NCI-H524 treated with DMSO at 0.1 percent for 48 hours (cell line): ENCODE data around the gene RPLP2.
A peak's percentile ranks its signal among the peaks of the same experiment; 100 is the strongest.

Experiments
- DNase-seq: peaks from one replicate; lab custom pipeline; 2025; lab: John Stamatoyannopoulos, UW

The RPLP2 gene

GRCh38 chr11:824292-824880 is 14.6 kb downstream of the RPLP2 start:
- peak; percentile 32 for DNase-seq

DNA sequence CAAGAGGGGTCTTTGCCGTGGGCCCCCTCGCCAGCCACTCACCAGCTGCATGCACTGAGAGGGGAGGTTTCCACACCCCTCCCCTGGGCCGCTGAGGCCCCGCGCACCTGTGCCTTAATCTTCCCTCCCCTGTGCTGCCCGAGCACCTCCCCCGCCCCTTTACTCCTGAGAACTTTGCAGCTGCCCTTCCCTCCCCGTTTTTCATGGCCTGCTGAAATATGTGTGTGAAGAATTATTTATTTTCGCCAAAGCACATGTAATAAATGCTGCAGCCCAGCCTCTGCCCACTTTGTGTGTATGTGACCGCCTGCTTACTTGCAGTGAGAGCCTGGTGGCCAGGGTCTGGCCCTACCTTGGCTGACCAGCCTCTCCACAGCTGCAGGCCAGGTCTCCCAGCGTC is 15.2 kb downstream of the RPLP2 start:
- DNase-seq, result no peak

DNA sequence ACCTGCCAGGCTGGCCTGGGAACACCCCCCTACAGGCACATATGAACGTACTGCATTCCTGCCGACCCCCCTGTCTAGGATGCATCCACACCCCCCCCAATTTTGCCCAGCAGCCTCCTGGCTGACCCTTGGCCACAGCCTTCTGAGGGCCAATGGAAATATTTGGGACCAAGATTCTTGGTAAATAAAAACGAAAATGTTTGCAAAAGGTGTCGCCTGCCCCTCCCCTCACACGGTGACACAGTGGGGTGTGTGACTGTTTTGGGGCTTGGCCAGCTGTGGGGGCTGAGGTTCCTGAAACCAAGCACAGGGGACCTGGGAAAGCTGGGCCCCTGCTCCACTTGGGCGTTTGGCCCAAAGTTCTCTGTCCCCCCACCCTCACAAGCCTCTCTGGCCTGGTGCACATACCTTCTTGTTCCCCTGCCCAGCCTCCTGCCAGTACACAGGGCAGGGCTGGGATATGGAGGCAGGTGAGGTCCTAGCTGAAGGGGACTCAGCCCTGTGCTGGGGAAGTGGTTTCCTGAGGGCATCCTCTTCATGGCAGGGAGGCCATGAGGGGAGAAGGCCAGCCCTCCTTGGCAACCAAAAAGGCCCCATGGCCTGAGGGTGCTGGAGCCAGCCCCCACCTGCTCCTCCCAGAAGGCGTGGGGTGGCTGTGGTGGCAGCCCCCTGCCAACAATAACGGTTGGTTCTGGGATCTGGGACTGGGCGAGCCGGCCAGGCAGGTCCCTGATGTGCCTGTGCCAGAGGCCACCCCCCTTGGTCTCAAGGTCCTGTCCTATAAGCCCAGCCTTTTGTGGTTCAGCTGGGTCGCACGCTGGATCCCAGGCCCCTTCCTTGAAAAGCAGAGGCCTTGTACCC is 15.8 kb downstream of the RPLP2 start:
- DNase-seq, result no peak

- no peak for DNase-seq
These were observed 16.5 kb downstream of the RPLP2 start for GRCh38 chr11:826227-826621.

DNA sequence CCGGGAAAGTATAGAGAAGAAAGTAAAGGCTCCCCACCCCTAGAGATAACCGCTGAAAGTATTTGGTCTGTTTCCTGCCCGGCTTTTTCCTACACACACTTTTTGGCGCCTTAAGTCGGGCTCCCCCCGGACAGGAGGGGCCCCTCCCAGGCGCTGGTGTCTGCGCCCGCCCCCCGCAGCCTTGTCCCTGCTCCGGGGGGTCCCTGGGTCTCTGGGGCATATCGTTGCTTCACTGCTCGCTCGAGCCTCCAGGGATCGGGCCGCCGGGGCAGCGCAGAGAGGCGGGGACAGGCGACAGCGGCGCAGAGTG is 17.0 kb downstream of the RPLP2 start:
- DNase-seq, result no peak

DNA sequence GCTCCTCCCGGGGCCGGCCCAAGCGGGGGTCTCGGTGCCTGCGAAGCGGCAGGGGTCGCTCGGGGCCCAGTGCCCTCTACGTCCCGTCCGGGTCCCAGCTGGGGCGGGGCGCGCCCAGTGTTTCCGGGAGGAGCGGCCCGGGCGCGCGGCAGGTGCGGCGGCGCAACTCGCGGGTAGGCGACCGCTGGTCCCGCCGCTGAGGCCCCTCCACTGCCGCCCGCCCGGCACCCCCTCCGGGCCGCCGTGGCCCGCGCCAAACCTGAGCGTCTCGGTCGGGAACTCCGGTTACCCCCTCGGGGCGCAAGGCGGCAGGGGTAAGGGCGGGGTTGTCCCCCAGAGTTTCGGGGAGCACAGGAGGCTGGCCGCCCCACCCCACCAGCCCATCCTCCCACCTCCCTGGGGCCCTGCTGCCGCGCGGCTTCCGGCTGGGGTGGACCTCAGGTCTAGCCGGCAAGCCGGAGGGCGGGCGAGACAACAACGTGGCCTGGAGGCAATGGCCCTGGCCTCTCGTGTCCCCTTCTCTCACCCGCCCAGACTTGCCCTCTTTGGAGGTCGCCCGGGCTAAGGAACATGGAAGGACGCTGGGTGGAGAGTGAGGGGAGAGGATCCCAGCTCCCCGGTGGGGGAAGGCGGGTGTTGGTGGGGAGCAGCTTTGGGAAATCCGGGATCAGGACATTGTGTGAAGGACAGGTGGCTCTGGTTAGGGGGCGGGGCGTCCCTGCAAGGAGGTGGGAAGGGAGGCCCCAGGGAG is 17.6 kb downstream of the RPLP2 start:
- DNase-seq, result no peak

- no peak for DNase-seq
These were observed 18.1 kb downstream of the RPLP2 start, which contains the start of gene CRACR2B for GRCh38 chr11:827897-828192. TSS of gene CRACR2B (plus strand) at chr11:827919. CDS start at chr11:828608, 689 bp downstream.

GRCh38 chr11:828506-829175 is 18.9 kb downstream of the RPLP2 start:
- no peak for DNase-seq

- DNase-seq, result no peak
These were observed 19.5 kb downstream of the RPLP2 start for GRCh38 chr11:829176-829846.

- no peak for DNase-seq
These were observed 20.1 kb downstream of the RPLP2 start for GRCh38 chr11:829847-830294.

DNA sequence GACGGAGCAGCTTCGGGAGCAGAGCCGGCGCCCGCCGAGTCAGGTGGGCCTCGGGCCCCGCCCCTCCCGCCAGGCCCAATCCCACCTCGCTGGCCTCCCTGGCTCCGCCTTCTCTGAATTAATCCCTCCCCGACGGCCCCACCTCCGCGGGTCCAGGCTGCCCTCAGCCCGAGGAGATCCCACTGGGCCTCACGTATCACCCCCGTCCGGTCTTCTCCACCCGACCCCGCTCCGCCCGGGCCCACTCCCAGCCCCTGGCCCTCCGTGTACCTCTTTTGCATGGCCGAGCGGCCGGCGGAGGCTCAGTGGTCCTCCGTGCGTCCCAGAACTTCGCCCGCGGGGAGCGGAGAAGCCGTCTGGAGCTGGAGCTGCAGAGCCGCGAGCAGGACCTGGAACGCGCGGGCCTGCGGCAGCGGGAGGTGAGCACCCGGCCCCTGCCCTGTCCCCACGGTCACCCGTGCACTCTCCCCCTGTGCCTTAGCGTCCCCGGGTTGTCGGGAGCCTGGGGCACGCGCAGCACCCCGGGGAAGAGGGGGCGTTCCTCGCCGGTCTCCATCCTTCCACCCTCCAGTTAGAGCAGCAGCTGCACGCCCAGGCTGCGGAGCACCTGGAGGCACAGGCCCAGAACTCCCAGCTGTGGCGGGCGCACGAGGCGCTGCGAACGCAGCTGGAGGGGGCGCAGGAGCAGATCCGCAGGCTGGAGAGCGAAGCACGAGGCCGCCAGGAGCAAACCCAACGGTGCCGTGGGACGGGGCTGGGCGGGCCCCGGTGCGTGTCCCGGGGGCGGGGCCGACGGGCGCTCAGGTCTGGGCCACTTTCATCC is 20.7 kb downstream of the RPLP2 start:
- no peak for DNase-seq

DNA sequence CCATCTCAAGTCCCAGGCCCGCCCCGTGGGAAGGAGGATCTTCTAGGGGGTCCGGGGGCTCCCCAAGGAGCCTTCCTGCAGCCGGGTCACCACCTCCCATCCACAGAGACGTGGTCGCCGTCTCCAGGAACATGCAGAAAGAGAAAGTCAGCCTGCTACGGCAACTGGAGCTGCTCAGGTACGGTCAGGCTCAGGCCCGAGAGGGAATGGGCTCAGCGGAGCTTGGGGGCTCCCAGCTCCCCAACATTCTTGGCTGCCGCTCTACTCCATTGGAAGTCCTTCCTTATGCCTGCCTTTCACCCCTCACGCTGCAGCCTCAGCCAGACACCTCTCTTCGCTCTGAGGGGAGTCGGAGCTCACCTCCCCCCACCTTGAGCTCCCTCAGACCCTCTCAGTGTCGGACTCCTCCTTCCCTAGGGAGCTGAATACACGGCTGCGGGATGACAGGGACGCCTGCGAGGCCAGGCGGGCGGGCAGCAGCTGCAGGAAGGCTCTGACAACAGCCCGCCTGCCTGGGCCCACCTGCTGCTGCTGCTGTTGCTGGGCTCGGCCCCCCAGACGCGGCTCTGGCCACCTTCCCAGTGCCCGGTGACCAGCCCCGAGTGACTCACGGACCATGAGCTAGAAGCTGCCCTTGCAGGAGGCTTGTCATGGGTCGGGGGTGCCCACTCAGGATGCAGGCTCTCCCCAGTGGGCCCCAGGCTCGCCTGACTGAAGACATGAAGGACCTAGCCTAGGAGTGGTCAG is 21.5 kb downstream of the RPLP2 start:
- no peak for DNase-seq

- DNase-seq, result no peak
These were observed 22.3 kb downstream of the RPLP2 start for GRCh38 chr11:831961-832528.

DNA sequence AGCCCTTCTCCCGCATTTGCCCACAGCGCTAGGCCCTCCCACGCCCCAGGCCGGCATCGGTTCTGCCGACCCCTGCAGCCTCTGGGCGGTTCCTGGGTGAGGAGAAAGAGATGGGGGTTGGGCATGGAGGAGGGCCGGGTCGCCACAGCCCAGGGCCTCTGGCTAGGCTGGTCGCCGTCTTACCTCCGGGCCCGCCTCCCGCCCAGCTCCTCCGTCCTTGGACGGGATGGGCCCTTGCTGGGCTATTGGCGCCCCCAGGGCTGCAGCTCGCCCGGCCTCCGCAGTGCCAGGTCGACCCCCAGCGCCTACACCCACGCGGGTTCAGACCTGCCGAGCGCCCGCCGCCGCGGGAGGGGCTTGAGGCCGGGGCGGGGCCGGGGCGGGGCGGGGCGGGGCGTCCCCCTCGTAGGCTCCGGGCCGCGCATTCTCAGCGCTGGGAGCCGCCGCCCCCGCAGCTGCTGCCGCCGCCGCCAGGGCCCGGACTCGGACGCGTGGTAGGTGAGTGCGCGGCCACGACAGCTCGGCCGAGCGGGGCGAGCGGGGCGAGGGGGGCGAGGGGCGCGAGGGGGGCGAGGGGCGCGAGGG is 22.9 kb downstream of the RPLP2 start, which contains the start of gene CD151:
Gene CD151, plus strand, starts transcription at position 424 of the 585 bp plus-strand sequence. CDS start 3,118 bp downstream, outside the sequence.
- no peak for DNase-seq

GRCh38 chr11:833114-833791 is 23.5 kb downstream of the RPLP2 start:
- DNase-seq, result no peak

DNA sequence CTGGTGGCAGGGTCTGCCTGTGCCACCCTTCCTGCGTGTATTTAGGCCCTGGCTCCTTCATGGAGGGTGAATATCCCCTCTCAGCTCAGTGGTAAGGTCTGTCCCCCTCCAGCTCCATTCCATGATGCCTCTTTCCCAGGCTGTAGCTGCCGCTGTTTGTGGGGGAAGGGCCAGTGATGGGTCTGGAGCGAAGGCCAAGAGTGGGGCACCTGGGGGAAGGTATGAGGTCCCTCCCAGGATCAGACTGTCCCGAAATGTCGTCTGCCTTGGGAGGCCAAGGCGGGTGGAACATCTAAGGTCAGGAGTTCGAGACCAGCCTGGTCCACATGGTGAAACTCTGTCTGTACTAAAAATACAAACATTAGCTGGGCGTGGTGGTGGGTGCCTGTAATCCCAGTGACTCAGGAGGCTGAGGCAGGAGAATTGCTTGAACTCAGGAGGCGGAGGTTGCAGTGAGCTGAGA is 24.1 kb downstream of the RPLP2 start:
- no peak for DNase-seq

- no peak for DNase-seq
These were observed 24.9 kb downstream of the RPLP2 start for GRCh38 chr11:834371-835316.

DNA sequence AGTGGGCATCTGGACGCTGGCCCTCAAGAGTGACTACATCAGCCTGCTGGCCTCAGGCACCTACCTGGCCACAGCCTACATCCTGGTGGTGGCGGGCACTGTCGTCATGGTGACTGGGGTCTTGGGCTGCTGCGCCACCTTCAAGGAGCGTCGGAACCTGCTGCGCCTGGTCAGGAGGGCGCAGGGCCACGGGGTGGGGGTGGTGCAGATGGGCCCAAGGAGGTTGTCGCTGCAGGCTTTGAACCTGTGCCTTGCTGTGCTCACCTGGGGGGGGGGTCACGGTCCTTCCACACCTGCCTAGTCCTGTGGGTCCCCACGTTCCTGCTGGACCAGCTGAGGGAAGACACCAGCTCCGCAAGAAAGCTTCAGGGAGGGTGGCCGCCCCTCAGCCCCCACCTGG is 26.5 kb downstream of the RPLP2 start:
- DNase-seq, result no peak
